K562 (cell line): ENCODE measurements around the gene PPP6R1. TPM values are rescaled to one million over a fixed set of nuclear protein-coding genes. Genes with fewer than 3 reads are reported as not detected.
A peak's percentile ranks its signal among the peaks of the same experiment; 100 is the strongest.

Experiments used
- EGR1 ChIP-seq: fragments of 450-650 bp; conservative IDR thresholded peaks from 2 replicates; pipeline ENCODE4 v1.6.1; 2017; ENCODE audit warnings: mild to moderate bottlenecking
- HCFC1 ChIP-seq: IDR thresholded peaks from 2 replicates; pipeline ENCODE4 v1.6.1; 2012; ENCODE audit warnings: low read depth, low read length, improper control_type of control experiment
- KDM1A ChIP-seq, 2 experiments: fragments of 450-650 bp; IDR thresholded peaks; 2 replicates each; pipeline ENCODE4 v1.6.1; 2016; ENCODE audit warnings: mild to moderate bottlenecking in 2 of 2
- RBBP5 ChIP-seq: fragments of 200-600 bp; sonication (generic); IDR thresholded peaks from 2 replicates; pipeline ENCODE4 v1.6.1; 2012; ENCODE audit warnings: borderline replicate concordance, mild to moderate bottlenecking, low read length, control low read depth, inconsistent platforms; ENCODE audit not compliant: insufficient read depth, poor library complexity, severe bottlenecking
- SMAD2 ChIP-seq: fragments of 150-350 bp; IDR thresholded peaks from 2 replicates; pipeline ENCODE4 v1.6.1; 2014; ENCODE audit warnings: low read depth, mild to moderate bottlenecking, low read length
- THRA ChIP-seq: fragments of 450-650 bp; IDR thresholded peaks from 2 replicates; pipeline ENCODE4 v1.6.1; 2017; ENCODE audit warnings: mild to moderate bottlenecking, moderate library complexity
- USF1 ChIP-seq: sonication (generic); formaldehyde crosslinking; IDR thresholded peaks from 2 replicates; pipeline ENCODE4 v1.9.0; 2022; ENCODE audit warnings: mild to moderate bottlenecking, missing genetic modification reagents
- ZNF395 ChIP-seq: fragments of 200-800 bp; sonication (Bioruptor generic); IDR thresholded peaks from 2 replicates; pipeline ENCODE4 v1.6.1; 2017; ENCODE audit warnings: missing genetic modification characterization, missing compliant biosample characterization
- ZNF644 ChIP-seq: fragments of 200-800 bp; sonication (Bioruptor generic); IDR thresholded peaks from 2 replicates; pipeline ENCODE4 v1.6.1; 2016; ENCODE audit warnings: low read depth, missing genetic modification characterization, missing compliant biosample characterization
- ZNF766 ChIP-seq: fragments of 200-800 bp; sonication (Bioruptor generic); conservative IDR thresholded peaks from 2 replicates; pipeline ENCODE4 v1.6.1; 2016; ENCODE audit warnings: missing genetic modification characterization, missing compliant biosample characterization
- polyA plus RNA-seq, 8 experiments: library from polyadenylated mRNA; depleted of rRNA in 4 of 8; stranded (reverse) in 5 of 8; unstranded in 3 of 8; fragments of >200 nt; fragmentation: Nextera tagmentation in 2 of 8; fragmentation: Illumina TruSeq in 1 of 8; extraction: Ambion mirVana in 2 of 8; extraction: Trizol in 1 of 8; gene quantifications; 2 replicates each; pipeline versions ENCODE4 v1.2.1 to v1.2.3, GENCODE V29; 2011 to 2014; ENCODE audit warnings: inconsistent platforms in 1 of 8, missing spikeins in 1 of 8
- total RNA-seq, 7 experiments: library from RNA; depleted of rRNA in 6 of 7; stranded (reverse); fragments of >200 nt in 6 of 7; fragmentation: Illumina TruSeq in 2 of 7; extraction: Trizol in 2 of 7; gene quantifications; 2 replicates each; pipeline versions ENCODE4 v1.2.1 to v1.2.3, GENCODE V29; 2011 to 2021; ENCODE audit warnings: low replicate concordance in 1 of 7
- TF ChIP-seq, protein P1 (sequence below), 2 experiments: fragments of 450-650 bp; IDR thresholded peaks; 2 replicates each; pipeline ENCODE4 v1.6.1; 2018; ENCODE audit warnings: mild to moderate bottlenecking in 2 of 2, low read depth in 1 of 2; ENCODE audit not compliant: partially characterized antibody in 2 of 2
- TF ChIP-seq, protein P2 (sequence below): sonication (generic); formaldehyde crosslinking; IDR thresholded peaks from 2 replicates; pipeline ENCODE4 v1.8.0; 2022; ENCODE audit warnings: missing genetic modification reagents, mild to moderate bottlenecking, moderate library complexity, borderline replicate concordance
- TF ChIP-seq, protein P3 (sequence below), 2 experiments: IDR thresholded peaks in 1 of 2; conservative IDR thresholded peaks in 1 of 2; 2 replicates each; pipeline ENCODE4 v1.6.1; 2016; ENCODE audit warnings: low read depth in 2 of 2, mild to moderate bottlenecking in 1 of 2, missing compliant biosample characterization in 1 of 2, missing genetic modification characterization in 1 of 2, moderate library complexity in 1 of 2

The PPP6R1 gene
- total and polyA plus RNA-seq, 9 of the 15 experiments (the other 6 are each of a cell fraction or from before 2014, with no cell fraction given), result 0.48 to 135 (median 37.2) TPM

GRCh38 chr19:55305491-55305890 is 46.7 kb upstream of the PPP6R1 start (continued):
- TF ChIP-seq EGR1 (0 out of 2 replicates have a peak, but pooled peaks have one; percentile 6), HCFC1 (peak; percentile 99), SMAD2 (peak; percentile 92; the same call in 1 of the 2 replicates), KDM1A (IDR thresholded peaks at IDR 0.05) (no peak), RBBP5 (no peak), ZNF395 (0 out of 2 replicates have a peak, but pooled peaks have one; percentile 51), ZNF644 (tag) (0 out of 2 replicates have a peak, but pooled peaks have one; percentile 64), ZNF766 (CRISPR knock-in tag) (peak; percentile 75), USF1 (no peak), THRA (no peak)
- TF ChIP-seq, protein P1, sequence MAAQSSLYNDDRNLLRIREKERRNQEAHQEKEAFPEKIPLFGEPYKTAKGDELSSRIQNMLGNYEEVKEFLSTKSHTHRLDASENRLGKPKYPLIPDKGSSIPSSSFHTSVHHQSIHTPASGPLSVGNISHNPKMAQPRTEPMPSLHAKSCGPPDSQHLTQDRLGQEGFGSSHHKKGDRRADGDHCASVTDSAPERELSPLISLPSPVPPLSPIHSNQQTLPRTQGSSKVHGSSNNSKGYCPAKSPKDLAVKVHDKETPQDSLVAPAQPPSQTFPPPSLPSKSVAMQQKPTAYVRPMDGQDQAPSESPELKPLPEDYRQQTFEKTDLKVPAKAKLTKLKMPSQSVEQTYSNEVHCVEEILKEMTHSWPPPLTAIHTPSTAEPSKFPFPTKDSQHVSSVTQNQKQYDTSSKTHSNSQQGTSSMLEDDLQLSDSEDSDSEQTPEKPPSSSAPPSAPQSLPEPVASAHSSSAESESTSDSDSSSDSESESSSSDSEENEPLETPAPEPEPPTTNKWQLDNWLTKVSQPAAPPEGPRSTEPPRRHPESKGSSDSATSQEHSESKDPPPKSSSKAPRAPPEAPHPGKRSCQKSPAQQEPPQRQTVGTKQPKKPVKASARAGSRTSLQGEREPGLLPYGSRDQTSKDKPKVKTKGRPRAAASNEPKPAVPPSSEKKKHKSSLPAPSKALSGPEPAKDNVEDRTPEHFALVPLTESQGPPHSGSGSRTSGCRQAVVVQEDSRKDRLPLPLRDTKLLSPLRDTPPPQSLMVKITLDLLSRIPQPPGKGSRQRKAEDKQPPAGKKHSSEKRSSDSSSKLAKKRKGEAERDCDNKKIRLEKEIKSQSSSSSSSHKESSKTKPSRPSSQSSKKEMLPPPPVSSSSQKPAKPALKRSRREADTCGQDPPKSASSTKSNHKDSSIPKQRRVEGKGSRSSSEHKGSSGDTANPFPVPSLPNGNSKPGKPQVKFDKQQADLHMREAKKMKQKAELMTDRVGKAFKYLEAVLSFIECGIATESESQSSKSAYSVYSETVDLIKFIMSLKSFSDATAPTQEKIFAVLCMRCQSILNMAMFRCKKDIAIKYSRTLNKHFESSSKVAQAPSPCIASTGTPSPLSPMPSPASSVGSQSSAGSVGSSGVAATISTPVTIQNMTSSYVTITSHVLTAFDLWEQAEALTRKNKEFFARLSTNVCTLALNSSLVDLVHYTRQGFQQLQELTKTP (IDR thresholded peaks at IDR 0.05; ENCODE audit: low read depth in 1 of 2, partially characterized antibody in 2 of 2), result peak in 1 of 2 experiments; percentile 99
- TF ChIP-seq, protein P2, sequence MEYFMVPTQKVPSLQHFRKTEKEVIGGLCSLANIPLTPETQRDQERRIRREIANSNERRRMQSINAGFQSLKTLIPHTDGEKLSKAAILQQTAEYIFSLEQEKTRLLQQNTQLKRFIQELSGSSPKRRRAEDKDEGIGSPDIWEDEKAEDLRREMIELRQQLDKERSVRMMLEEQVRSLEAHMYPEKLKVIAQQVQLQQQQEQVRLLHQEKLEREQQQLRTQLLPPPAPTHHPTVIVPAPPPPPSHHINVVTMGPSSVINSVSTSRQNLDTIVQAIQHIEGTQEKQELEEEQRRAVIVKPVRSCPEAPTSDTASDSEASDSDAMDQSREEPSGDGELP, result peak; percentile 30; the same call in 1 of the 2 replicates
- TF ChIP-seq, protein P3, sequence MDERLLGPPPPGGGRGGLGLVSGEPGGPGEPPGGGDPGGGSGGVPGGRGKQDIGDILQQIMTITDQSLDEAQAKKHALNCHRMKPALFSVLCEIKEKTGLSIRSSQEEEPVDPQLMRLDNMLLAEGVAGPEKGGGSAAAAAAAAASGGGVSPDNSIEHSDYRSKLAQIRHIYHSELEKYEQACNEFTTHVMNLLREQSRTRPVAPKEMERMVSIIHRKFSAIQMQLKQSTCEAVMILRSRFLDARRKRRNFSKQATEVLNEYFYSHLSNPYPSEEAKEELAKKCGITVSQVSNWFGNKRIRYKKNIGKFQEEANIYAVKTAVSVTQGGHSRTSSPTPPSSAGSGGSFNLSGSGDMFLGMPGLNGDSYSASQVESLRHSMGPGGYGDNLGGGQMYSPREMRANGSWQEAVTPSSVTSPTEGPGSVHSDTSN (CRISPR knock-in tag; IDR thresholded peaks at IDR 0.05; ENCODE audit: low read depth), result no peak
- TF ChIP-seq, protein P3 (tag; conservative IDR thresholded peaks at IDR 0.05; ENCODE audit: low read depth), result 0 out of 2 replicates have a peak, but pooled peaks have one; percentile 7
